8988T (cell line): Measurements from ENCODE around the gene VASP.
A peak's percentile ranks its signal among the peaks of the same experiment; 100 is the strongest.
"Not testable (repeated sequence)": the region's sequence is repeated elsewhere in the genome, so short reads cannot be mapped to it uniquely, and the experiment has no call there.

Source experiments
- DNase-seq: peaks from one replicate; pipeline ENCODE4 v3.0.0; 2011

The VASP gene

GRCh38 chr19:45499196-45500180 is 7.8 kb upstream of the VASP start:
- no peak for DNase-seq

- no peak for DNase-seq
Measured at GRCh38 chr19:45500918-45501729, 6.2 kb upstream of the VASP start.

- DNase-seq = no peak
Measured at GRCh38 chr19:45501730-45502014, 5.6 kb upstream of the VASP start.

GRCh38 chr19:45502111-45502510 is 5.2 kb upstream of the VASP start:
- no peak for DNase-seq

GRCh38 chr19:45503909-45504308 is 3.4 kb upstream of the VASP start:
- DNase-seq = no peak

GRCh38 chr19:45505151-45505995 is 1.9 kb upstream of the VASP start:
- DNase-seq = no peak

GRCh38 chr19:45505996-45506245 is 1.4 kb upstream of the VASP start:
- DNase-seq = no peak

GRCh38 chr19:45506246-45506988 is 862 bp upstream of the VASP start:
- peak; percentile 75 for DNase-seq

GRCh38 chr19:45507872-45508416 is 665 bp downstream of the VASP start:
- DNase-seq = no peak

- DNase-seq = no peak
Measured at GRCh38 chr19:45508417-45508860, 1.2 kb downstream of the VASP start.

GRCh38 chr19:45508861-45509691 is 1.8 kb downstream of the VASP start:
- peak; percentile 77 for DNase-seq

GRCh38 chr19:45509692-45510015 is 2.4 kb downstream of the VASP start:
- DNase-seq = no peak

GRCh38 chr19:45510352-45510751 is 3.1 kb downstream of the VASP start:
- not testable (repeated sequence) for DNase-seq

- no peak for DNase-seq
Measured at GRCh38 chr19:45511074-45511473, 3.8 kb downstream of the VASP start.

GRCh38 chr19:45512881-45513483 is 5.7 kb downstream of the VASP start:
- DNase-seq = no peak

GRCh38 chr19:45514376-45515051 is 7.2 kb downstream of the VASP start:
- no peak for DNase-seq

GRCh38 chr19:45515081-45515624 is 7.9 kb downstream of the VASP start:
- no peak for DNase-seq

GRCh38 chr19:45515807-45516401 is 8.6 kb downstream of the VASP start:
- no peak for DNase-seq

- DNase-seq = no peak
Measured at GRCh38 chr19:45517238-45517637, 10.0 kb downstream of the VASP start.
